BJ (cell line): ENCODE results near the gene GABRB1. TPM values are rescaled to one million over a fixed set of nuclear protein-coding genes. Genes with fewer than 3 reads are reported as not detected.

Experiments used
- CTCF ChIA-PET: fragments of 350-600 bp; formaldehyde crosslinking; extraction: SDS; loops from one replicate; lab custom pipeline; 2021; ENCODE audit warnings: antibody characterized with exemption, inconsistent platforms; lab: Yijun Ruan, JAX
- POLR2A ChIA-PET: fragments of 300-600 bp; sonication (Branson Sonifier 250); formaldehyde crosslinking; extraction: SDS; loops from one replicate; lab custom pipeline; 2021; ENCODE audit warnings: antibody characterized with exemption; lab: Charles Lee
- DNase-seq: peaks from one replicate; pipeline ENCODE4 v3.0.0-alpha.2; 2011; ENCODE audit warnings: low read depth
- H3K27me3 ChIP-seq: 2 replicates; pipeline ENCODE4 v1.6.0; 2011; ENCODE audit warnings: low read length; ENCODE audit not compliant: control insufficient read depth, insufficient read depth
- H3K36me3 ChIP-seq: 2 replicates; pipeline ENCODE4 v1.5.1; 2011; ENCODE audit warnings: low read length; ENCODE audit not compliant: control insufficient read depth, insufficient read depth
- H3K4me3 ChIP-seq: 2 replicates; pipeline ENCODE4 v1.5.1; 2011; ENCODE audit warnings: low read depth, mild to moderate bottlenecking, control low read depth, low read length
- polyA plus RNA-seq: library from polyadenylated mRNA; depleted of rRNA; stranded (reverse); fragments of >200 nt; gene quantifications from 2 replicates; pipeline ENCODE4 v1.2.3, GENCODE V29; 2011
- TF ChIP-seq, protein P1 (sequence below): IDR thresholded peaks from 2 replicates; pipeline ENCODE4 v1.5.1; 2011; ENCODE audit warnings: low read depth, mild to moderate bottlenecking, control low read depth, inconsistent platforms, low read length, moderate library complexity; ENCODE audit not compliant: insufficient read depth

Gene GABRB1
- polyA plus RNA-seq, 1 experiment = not detected

DNA sequence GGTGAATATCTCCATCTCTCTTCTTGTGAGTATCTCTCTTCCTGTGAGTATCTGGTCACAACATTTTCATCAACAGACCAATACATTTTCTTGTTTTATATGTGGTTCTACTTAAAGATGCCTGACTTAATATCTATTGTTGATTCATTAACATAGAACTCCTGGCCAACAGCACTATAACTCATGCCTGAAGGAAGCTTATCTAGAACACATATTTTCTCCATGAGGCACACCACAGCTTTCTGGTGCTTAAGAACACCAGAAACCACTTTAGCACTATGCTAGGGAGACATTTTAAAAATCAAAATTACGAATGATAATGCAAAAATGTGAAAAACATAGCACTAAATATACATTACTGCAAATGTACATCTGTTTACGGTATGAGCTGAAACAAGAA is 190.4 kb downstream of the GABRB1 start:
- ChIA-PET CTCF (no interaction called here), POLR2A (no interaction called here)
- Histone ChIP-seq H3K4me3 (no peak overlapping the region), H3K36me3 (no peaks in the 10 kb centered on the region), H3K27me3 (no peaks in the 10 kb centered on the region)
- TF ChIP-seq, protein P1, sequence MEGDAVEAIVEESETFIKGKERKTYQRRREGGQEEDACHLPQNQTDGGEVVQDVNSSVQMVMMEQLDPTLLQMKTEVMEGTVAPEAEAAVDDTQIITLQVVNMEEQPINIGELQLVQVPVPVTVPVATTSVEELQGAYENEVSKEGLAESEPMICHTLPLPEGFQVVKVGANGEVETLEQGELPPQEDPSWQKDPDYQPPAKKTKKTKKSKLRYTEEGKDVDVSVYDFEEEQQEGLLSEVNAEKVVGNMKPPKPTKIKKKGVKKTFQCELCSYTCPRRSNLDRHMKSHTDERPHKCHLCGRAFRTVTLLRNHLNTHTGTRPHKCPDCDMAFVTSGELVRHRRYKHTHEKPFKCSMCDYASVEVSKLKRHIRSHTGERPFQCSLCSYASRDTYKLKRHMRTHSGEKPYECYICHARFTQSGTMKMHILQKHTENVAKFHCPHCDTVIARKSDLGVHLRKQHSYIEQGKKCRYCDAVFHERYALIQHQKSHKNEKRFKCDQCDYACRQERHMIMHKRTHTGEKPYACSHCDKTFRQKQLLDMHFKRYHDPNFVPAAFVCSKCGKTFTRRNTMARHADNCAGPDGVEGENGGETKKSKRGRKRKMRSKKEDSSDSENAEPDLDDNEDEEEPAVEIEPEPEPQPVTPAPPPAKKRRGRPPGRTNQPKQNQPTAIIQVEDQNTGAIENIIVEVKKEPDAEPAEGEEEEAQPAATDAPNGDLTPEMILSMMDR = no peak
- DNase-seq = no peak

GRCh38 chr4:47222276-47222675 is 190.9 kb downstream of the GABRB1 start:
- Histone ChIP-seq H3K27me3 (no peaks in the 10 kb centered on the region), H3K36me3 (no peaks in the 10 kb centered on the region), H3K4me3 (no peak overlapping the region)
- TF ChIP-seq, protein P1 = no peak
- ChIA-PET CTCF (no interaction called here), POLR2A (no interaction called here)
- DNase-seq = no peak

- DNase-seq = no peak
- Histone ChIP-seq H3K36me3 (no peaks in the 10 kb centered on the region), H3K4me3 (no peak overlapping the region), H3K27me3 (no peaks in the 10 kb centered on the region; the same call in 1 of the 2 replicates)
- ChIA-PET POLR2A (no interaction called here), CTCF (no interaction called here)
- TF ChIP-seq, protein P1 = no peak
These were observed 193.0 kb downstream of the GABRB1 start for GRCh38 chr4:47224361-47224760.

- DNase-seq = no peak
- H3K27me3 ChIP-seq = no peaks in the 10 kb centered on the region
- TF ChIP-seq, protein P1 = no peak
- CTCF ChIA-PET = no interaction called here
- POLR2A ChIA-PET = interaction anchor here (0.6 kb wide), 1 partner anchor 225 kb away, joined by 5 read pairs; no protein-coding TSS in a partner anchor
- no peaks in the 10 kb centered on the region for H3K36me3 ChIP-seq
- no peak overlapping the region for H3K4me3 ChIP-seq
These were observed 204.4 kb downstream of the GABRB1 start for GRCh38 chr4:47235721-47236120.

- TF ChIP-seq, protein P1 = no peak
- no peak for DNase-seq
- CTCF ChIA-PET = no interaction called here
These were observed 207.3 kb downstream of the GABRB1 start for GRCh38 chr4:47238667-47239066.

More at GRCh38 chr4:47238667-47239066, 207.3 kb downstream of the GABRB1 start:
- no peaks in the 10 kb centered on the region for H3K27me3 ChIP-seq
- H3K4me3 ChIP-seq = no peak overlapping the region
- no peaks in the 10 kb centered on the region for H3K36me3 ChIP-seq
- POLR2A ChIA-PET = no interaction called here
